Mammary epithelial cell (primary cell): ENCODE measurements around the gene CHD5.

ENCODE experiments used
- EZH2 ChIP-seq: IDR thresholded peaks from 2 replicates; pipeline ENCODE4 v1.6.1; 2012; ENCODE audit warnings: low read length, inconsistent platforms, borderline replicate concordance
- TF ChIP-seq, protein P1 (sequence below), 2 donors: IDR thresholded peaks in 1 of 2; conservative IDR thresholded peaks in 1 of 2; 2 replicates each; pipeline ENCODE4 v1.5.1; 2011 to 2012; ENCODE audit warnings: inconsistent platforms in 2 of 2, low read length in 2 of 2, mild to moderate bottlenecking in 2 of 2, control low read depth in 1 of 2, low read depth in 1 of 2; ENCODE audit not compliant: insufficient read depth in 1 of 2; ENCODE audit errors: extremely low read depth in 1 of 2

GRCh38 chr1:6123083-6123482 is 57.0 kb downstream of the CHD5 start:
- TF ChIP-seq, protein P1, sequence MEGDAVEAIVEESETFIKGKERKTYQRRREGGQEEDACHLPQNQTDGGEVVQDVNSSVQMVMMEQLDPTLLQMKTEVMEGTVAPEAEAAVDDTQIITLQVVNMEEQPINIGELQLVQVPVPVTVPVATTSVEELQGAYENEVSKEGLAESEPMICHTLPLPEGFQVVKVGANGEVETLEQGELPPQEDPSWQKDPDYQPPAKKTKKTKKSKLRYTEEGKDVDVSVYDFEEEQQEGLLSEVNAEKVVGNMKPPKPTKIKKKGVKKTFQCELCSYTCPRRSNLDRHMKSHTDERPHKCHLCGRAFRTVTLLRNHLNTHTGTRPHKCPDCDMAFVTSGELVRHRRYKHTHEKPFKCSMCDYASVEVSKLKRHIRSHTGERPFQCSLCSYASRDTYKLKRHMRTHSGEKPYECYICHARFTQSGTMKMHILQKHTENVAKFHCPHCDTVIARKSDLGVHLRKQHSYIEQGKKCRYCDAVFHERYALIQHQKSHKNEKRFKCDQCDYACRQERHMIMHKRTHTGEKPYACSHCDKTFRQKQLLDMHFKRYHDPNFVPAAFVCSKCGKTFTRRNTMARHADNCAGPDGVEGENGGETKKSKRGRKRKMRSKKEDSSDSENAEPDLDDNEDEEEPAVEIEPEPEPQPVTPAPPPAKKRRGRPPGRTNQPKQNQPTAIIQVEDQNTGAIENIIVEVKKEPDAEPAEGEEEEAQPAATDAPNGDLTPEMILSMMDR (conservative IDR thresholded peaks at IDR 0.05 in 1 of 2, IDR thresholded peaks at IDR 0.05 in 1 of 2; ENCODE audit: extremely low read depth in 1 of 2, insufficient read depth in 1 of 2, low read depth in 1 of 2, low read length in 2 of 2): no peak
- TF ChIP-seq EZH2: no peak
